Nephron progenitor cell (in vitro differentiated cells): Measurements from ENCODE around the gene HNRNPC.

ENCODE experiments used
- DNase-seq: peaks from one replicate; pipeline ENCODE4 v3.0.0; 2021
- H3K27ac Mint-ChIP-seq: 2 replicates; pipeline ENCODE4 v1.8.0; 2021; ENCODE audit warnings: mild to moderate bottlenecking, moderate library complexity, mixed read lengths
- H3K27me3 Mint-ChIP-seq: 2 replicates; pipeline ENCODE4 v1.8.0; 2021; ENCODE audit warnings: mild to moderate bottlenecking, low read depth, mixed read lengths; ENCODE audit not compliant: poor library complexity
- H3K36me3 Mint-ChIP-seq: 2 replicates; pipeline ENCODE4 v1.8.0; 2021; ENCODE audit warnings: low read depth, mixed read lengths
- H3K4me1 Mint-ChIP-seq: 2 replicates; pipeline ENCODE4 v1.8.0; 2021; ENCODE audit warnings: mixed read lengths
- H3K4me3 Mint-ChIP-seq: 2 replicates; pipeline ENCODE4 v1.8.0; 2021; ENCODE audit warnings: mild to moderate bottlenecking, moderate library complexity, mixed read lengths
- H3K9me3 Mint-ChIP-seq: 2 replicates; pipeline ENCODE4 v1.8.0; 2021; ENCODE audit warnings: mild to moderate bottlenecking, moderate library complexity, mixed read lengths
- CTCF ChIP-seq: fragments of 200-600 bp; sonication (generic); IDR thresholded peaks from 2 replicates; pipeline ENCODE4 v1.5.0; 2021; ENCODE audit warnings: antibody characterized with exemption

Gene HNRNPC

GRCh38 chr14:21191261-21191808, 77.9 kb downstream of the HNRNPC start:
- DNase-seq, result no peak

GRCh38 chr14:21185491-21185890, 83.8 kb downstream of the HNRNPC start:
- Mint-ChIP-seq H3K4me1 (no peaks in the 10 kb centered on the region), H3K9me3 (peaks cover 33% of the 10 kb centered on the region), H3K27ac (no peak overlapping the region), H3K36me3 (no peaks in the 10 kb centered on the region), H3K4me3 (no peak overlapping the region), H3K27me3 (peaks cover 11% of the 10 kb centered on the region)
- no peak for TF ChIP-seq CTCF
- no peak for DNase-seq

More at GRCh38 chr14:21191261-21191808, 77.9 kb downstream of the HNRNPC start:
- Mint-ChIP-seq H3K9me3 (peaks cover 9% of the 10 kb centered on the region), H3K4me1 (peaks cover 20% of the 10 kb centered on the region), H3K36me3 (no peaks in the 10 kb centered on the region), H3K4me3 (peak overlapping the region; percentile 75), H3K27ac (no peak overlapping the region), H3K27me3 (peaks cover 4% of the 10 kb centered on the region)
- no peak for TF ChIP-seq CTCF

GRCh38 chr14:21184254-21184653, 85.0 kb downstream of the HNRNPC start:
- H3K4me3 Mint-ChIP-seq, result no peak overlapping the region
- no peak for DNase-seq
- H3K4me1 Mint-ChIP-seq, result no peaks in the 10 kb centered on the region
- no peak overlapping the region for H3K27ac Mint-ChIP-seq
- H3K27me3 Mint-ChIP-seq, result peaks cover 15% of the 10 kb centered on the region
- no peaks in the 10 kb centered on the region for H3K36me3 Mint-ChIP-seq
- no peak for TF ChIP-seq CTCF
- H3K9me3 Mint-ChIP-seq, result peaks cover 34% of the 10 kb centered on the region

- no peak for TF ChIP-seq CTCF
- Mint-ChIP-seq H3K27me3 (peaks cover 16% of the 10 kb centered on the region), H3K4me1 (no peaks in the 10 kb centered on the region), H3K9me3 (peaks cover 37% of the 10 kb centered on the region), H3K4me3 (no peak overlapping the region), H3K27ac (no peak overlapping the region), H3K36me3 (no peaks in the 10 kb centered on the region)
- DNase-seq, result no peak
Observed at GRCh38 chr14:21182166-21182565, 87.1 kb downstream of the HNRNPC start.

- H3K4me3 Mint-ChIP-seq, result no peak overlapping the region
- H3K27ac Mint-ChIP-seq, result no peak overlapping the region
- no peaks in the 10 kb centered on the region for H3K36me3 Mint-ChIP-seq
- H3K9me3 Mint-ChIP-seq, result peaks cover 35% of the 10 kb centered on the region
- no peak for TF ChIP-seq CTCF
- no peak for DNase-seq
- no peaks in the 10 kb centered on the region for H3K4me1 Mint-ChIP-seq
- H3K27me3 Mint-ChIP-seq, result peaks cover 17% of the 10 kb centered on the region
Observed at GRCh38 chr14:21171128-21171527, 98.1 kb downstream of the HNRNPC start.

- H3K27me3 Mint-ChIP-seq, result peaks cover 16% of the 10 kb centered on the region
- no peaks in the 10 kb centered on the region for H3K4me1 Mint-ChIP-seq
- H3K4me3 Mint-ChIP-seq, result no peak overlapping the region
- DNase-seq, result no peak
- peaks cover 35% of the 10 kb centered on the region for H3K9me3 Mint-ChIP-seq
- no peak overlapping the region for H3K27ac Mint-ChIP-seq
- no peak for TF ChIP-seq CTCF
- no peaks in the 10 kb centered on the region for H3K36me3 Mint-ChIP-seq
Observed at GRCh38 chr14:21169573-21169972, 99.7 kb downstream of the HNRNPC start.
